Measurements from ENCODE around the gene DAGLA.

The DAGLA gene

DNA sequence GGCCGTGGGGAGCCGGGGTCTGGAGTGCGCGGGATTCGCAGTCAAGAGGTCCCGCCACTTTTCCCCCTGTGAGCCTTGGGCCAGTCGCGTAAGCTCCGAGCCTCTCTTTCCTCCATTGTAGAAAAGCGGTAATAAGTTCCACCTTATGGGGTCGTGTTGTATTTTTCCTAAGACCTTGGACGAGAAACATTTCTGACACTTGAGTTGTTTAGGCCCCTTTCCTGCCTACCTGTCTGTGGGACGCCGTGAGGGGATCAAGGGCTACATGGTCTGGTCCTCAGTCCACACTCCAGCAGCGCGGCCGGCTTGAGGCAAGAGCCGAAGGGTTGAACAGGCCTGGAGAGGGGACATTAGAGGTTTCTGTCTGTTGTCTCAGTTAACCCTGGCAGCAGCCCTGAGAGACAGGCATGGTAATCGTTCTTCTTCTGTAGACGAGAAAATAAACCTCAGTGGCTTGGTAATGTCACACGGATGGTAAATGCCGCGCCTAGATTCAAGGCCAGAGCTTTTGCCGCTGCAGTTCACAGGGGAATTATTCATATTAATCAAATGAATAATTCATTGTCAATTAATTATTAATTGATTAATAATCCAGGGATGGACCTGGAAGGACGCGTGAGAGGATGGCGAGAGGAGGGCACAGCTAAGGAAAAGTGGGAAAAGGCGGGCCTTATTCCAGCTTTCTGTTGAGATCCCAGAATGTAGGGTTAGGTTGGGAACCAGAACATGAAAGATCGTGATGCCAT, 113.1 kb downstream of the DAGLA start:
- peak overlapping the region; percentile 97 for H3K27ac ChIP-seq
- TF ChIP-seq, protein P1, sequence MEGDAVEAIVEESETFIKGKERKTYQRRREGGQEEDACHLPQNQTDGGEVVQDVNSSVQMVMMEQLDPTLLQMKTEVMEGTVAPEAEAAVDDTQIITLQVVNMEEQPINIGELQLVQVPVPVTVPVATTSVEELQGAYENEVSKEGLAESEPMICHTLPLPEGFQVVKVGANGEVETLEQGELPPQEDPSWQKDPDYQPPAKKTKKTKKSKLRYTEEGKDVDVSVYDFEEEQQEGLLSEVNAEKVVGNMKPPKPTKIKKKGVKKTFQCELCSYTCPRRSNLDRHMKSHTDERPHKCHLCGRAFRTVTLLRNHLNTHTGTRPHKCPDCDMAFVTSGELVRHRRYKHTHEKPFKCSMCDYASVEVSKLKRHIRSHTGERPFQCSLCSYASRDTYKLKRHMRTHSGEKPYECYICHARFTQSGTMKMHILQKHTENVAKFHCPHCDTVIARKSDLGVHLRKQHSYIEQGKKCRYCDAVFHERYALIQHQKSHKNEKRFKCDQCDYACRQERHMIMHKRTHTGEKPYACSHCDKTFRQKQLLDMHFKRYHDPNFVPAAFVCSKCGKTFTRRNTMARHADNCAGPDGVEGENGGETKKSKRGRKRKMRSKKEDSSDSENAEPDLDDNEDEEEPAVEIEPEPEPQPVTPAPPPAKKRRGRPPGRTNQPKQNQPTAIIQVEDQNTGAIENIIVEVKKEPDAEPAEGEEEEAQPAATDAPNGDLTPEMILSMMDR (conservative IDR thresholded peaks at IDR 0.05), result no peak
- TF ChIP-seq ZFX (IDR thresholded peaks at IDR 0.05), result peak; percentile 64; the same call in 1 of the 2 replicates

DNA sequence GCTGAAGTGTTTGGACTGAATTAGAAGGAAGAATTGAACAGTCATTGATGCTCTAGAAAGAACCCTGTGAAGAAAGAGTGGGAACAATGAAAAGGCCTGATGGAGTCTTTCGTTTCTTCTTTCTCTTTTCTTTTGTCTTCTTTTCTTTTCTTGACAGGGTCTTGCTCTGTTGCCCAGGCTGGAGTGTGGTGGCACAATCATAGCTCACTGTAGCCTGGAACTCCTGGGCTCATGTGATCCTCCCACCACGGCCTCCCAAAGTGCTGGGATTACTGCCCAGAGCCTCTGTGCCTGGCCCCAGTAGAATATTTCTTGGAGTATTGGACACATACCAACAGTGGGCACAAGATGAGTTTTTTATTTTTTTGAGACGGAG, 113.6 kb downstream of the DAGLA start:
- H3K27ac ChIP-seq, result peak overlapping the region; percentile 97

DNA sequence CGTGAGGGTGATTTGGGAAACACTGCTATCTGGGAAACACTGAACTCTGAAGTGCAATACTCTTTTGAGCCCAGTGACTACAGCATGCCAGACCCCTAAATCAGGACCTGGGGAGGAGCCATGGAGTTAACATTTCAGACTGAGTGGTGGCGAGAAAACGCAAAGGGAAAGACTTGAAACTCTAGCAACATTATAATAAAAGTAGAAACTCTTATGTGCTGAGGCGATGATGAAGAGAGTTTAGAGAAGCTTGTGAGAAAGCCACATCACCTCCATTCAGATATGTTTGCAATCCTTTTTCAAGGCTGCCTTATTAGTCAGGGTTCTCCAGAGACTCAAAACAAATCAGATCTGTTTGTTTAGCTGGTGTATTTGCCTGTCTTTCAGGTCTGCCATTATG, 114.4 kb downstream of the DAGLA start:
- H3K27ac ChIP-seq, result no peak overlapping the region
- TF ChIP-seq, protein P1 (conservative IDR thresholded peaks at IDR 0.05), result no peak
- TF ChIP-seq ZFX (IDR thresholded peaks at IDR 0.05), result no peak

More for the DNA sequence above, 113.6 kb downstream of the DAGLA start:
- no peak for TF ChIP-seq ZFX (IDR thresholded peaks at IDR 0.05)
- TF ChIP-seq, protein P1 (conservative IDR thresholded peaks at IDR 0.05), result no peak

DNA sequence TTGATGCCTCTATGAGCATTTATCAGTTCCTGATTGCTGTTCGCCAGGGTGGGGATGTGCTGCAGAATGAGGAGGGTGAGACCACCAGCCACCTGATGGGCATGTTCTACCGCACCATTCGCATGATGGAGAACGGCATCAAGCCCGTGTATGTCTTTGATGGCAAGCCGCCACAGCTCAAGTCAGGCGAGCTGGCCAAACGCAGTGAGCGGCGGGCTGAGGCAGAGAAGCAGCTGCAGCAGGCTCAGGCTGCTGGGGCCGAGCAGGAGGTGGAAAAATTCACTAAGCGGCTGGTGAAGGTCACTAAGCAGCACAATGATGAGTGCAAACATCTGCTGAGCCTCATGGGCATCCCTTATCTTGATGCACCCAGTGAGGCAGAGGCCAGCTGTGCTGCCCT, 115.3 kb downstream of the DAGLA start:
- H3K27ac ChIP-seq, result no peak overlapping the region
- no peak for TF ChIP-seq ZFX (IDR thresholded peaks at IDR 0.05)
- TF ChIP-seq, protein P1 (conservative IDR thresholded peaks at IDR 0.05), result no peak

DNA sequence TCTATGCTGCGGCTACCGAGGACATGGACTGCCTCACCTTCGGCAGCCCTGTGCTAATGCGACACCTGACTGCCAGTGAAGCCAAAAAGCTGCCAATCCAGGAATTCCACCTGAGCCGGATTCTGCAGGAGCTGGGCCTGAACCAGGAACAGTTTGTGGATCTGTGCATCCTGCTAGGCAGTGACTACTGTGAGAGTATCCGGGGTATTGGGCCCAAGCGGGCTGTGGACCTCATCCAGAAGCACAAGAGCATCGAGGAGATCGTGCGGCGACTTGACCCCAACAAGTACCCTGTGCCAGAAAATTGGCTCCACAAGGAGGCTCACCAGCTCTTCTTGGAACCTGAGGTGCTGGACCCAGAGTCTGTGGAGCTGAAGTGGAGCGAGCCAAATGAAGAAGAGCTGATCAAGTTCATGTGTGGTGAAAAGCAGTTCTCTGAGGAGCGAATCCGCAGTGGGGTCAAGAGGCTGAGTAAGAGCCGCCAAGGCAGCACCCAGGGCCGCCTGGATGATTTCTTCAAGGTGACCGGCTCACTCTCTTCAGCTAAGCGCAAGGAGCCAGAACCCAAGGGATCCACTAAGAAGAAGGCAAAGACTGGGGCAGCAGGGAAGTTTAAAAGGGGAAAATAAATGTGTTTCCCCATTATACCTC, 115.8 kb downstream of the DAGLA start:
- TF ChIP-seq, protein P1 (conservative IDR thresholded peaks at IDR 0.05), result no peak
- TF ChIP-seq ZFX (IDR thresholded peaks at IDR 0.05), result no peak
- H3K27ac ChIP-seq, result no peak overlapping the region
